Suprapubic skin (tissue), 4 donors: ENCODE results near the gene CNR2. TPM values are rescaled to one million over a fixed set of nuclear protein-coding genes. Genes with fewer than 3 reads are reported as not detected.
"Not testable (repeated sequence)": the region's sequence is repeated elsewhere in the genome, so short reads cannot be mapped to it uniquely, and the experiment has no call there.

Experiments
- DNase-seq, 2 donors: peaks; one replicate each; pipeline ENCODE4 v3.0.0-alpha.2; 2019; ENCODE audit warnings: low spot score in 2 of 2
- H3K27ac ChIP-seq: fragments of 200-600 bp; sonication (generic); one replicate; pipeline ENCODE4 v1.5.1; 2019
- H3K27me3 ChIP-seq: fragments of 200-600 bp; sonication (generic); one replicate; pipeline ENCODE4 v1.5.1; 2019
- H3K36me3 ChIP-seq: fragments of 200-600 bp; sonication (generic); one replicate; pipeline ENCODE4 v1.5.1; 2019
- H3K4me1 ChIP-seq: fragments of 200-600 bp; sonication (generic); one replicate; pipeline ENCODE4 v1.5.1; 2019
- H3K4me3 ChIP-seq: fragments of 200-600 bp; sonication (generic); one replicate; pipeline ENCODE4 v1.5.1; 2019; ENCODE audit warnings: mild to moderate bottlenecking
- H3K9me3 ChIP-seq: fragments of 200-600 bp; sonication (generic); one replicate; pipeline ENCODE4 v1.5.1; 2019
- EP300 ChIP-seq: sonication (generic); formaldehyde crosslinking; IDR thresholded peaks from one replicate; pipeline ENCODE4 v1.6.1; 2017; ENCODE audit warnings: antibody characterized with exemption
- POLR2A ChIP-seq, 2 donors: fragments of 450-650 bp; IDR thresholded peaks; one replicate each; pipeline ENCODE4 v1.6.1; 2017; ENCODE audit warnings: antibody characterized with exemption in 2 of 2, mild to moderate bottlenecking in 2 of 2, moderate library complexity in 2 of 2
- POLR2AphosphoS5 ChIP-seq, 3 donors: sonication (generic); formaldehyde crosslinking; IDR thresholded peaks; one replicate each; pipeline ENCODE4 v1.6.1; 2017; ENCODE audit warnings: antibody characterized with exemption in 3 of 3
- whole genome bisulfite sequencing: methylation state at CpG from one replicate; pipeline ENCODE4 v1.1.5; 2018; 5-methylcytosine and 5-hydroxymethylcytosine counted together
- total RNA-seq, 4 donors: library from RNA; depleted of rRNA; stranded (reverse); fragments of >200 nt; gene quantifications; one replicate each; pipeline ENCODE4 v1.1.0, GENCODE V29; 2016
- TF ChIP-seq, protein P1 (sequence below), 2 donors: fragments of 200-600 bp in 1 of 2; fragments of 450-650 bp in 1 of 2; sonication (generic) in 1 of 2; IDR thresholded peaks; one replicate each; pipeline ENCODE4 v1.5.1; 2016 to 2019; ENCODE audit warnings: antibody characterized with exemption in 2 of 2, mild to moderate bottlenecking in 1 of 2, moderate library complexity in 1 of 2

Gene CNR2
- total RNA-seq, 4 donors from 2014 or later = not detected

DNA sequence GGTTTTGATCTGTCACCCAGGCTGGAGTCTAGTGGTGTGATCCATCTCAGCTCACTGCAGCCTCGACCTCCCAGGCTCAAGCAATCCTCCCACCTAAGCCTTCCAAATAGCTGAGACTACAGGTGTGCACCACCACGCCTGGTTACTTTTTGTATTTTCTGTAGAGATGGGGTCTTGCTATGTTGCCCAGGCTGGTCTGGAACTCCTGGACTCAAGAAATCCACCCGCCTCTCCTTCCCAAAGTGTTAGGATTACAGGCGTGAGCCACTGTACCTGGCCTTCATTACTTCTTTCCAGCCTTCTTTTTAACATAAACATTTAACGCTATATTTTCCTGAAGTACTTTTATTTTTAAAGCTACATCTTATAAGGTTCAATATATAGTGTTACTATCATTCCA is 69.5 kb downstream of the CNR2 start:
- H3K4me3 ChIP-seq = no peak overlapping the region
- 93% methylated on average over 5 of the region's 5 CpGs for WGBS
- DNase-seq = no peak
- peaks cover 3% of the 10 kb centered on the region for H3K4me1 ChIP-seq
- no peak for TF ChIP-seq POLR2AphosphoS5 (IDR thresholded peaks at IDR 0.05)
- no peak for TF ChIP-seq POLR2A (IDR thresholded peaks at IDR 0.05)
- no peak for TF ChIP-seq EP300
- TF ChIP-seq, protein P1, sequence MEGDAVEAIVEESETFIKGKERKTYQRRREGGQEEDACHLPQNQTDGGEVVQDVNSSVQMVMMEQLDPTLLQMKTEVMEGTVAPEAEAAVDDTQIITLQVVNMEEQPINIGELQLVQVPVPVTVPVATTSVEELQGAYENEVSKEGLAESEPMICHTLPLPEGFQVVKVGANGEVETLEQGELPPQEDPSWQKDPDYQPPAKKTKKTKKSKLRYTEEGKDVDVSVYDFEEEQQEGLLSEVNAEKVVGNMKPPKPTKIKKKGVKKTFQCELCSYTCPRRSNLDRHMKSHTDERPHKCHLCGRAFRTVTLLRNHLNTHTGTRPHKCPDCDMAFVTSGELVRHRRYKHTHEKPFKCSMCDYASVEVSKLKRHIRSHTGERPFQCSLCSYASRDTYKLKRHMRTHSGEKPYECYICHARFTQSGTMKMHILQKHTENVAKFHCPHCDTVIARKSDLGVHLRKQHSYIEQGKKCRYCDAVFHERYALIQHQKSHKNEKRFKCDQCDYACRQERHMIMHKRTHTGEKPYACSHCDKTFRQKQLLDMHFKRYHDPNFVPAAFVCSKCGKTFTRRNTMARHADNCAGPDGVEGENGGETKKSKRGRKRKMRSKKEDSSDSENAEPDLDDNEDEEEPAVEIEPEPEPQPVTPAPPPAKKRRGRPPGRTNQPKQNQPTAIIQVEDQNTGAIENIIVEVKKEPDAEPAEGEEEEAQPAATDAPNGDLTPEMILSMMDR (IDR thresholded peaks at IDR 0.05) = no peak
- H3K27ac ChIP-seq = no peak overlapping the region
- H3K9me3 ChIP-seq = no peaks in the 10 kb centered on the region
- H3K27me3 ChIP-seq = no peaks in the 10 kb centered on the region
- H3K36me3 ChIP-seq = peaks cover 35% of the 10 kb centered on the region

DNA sequence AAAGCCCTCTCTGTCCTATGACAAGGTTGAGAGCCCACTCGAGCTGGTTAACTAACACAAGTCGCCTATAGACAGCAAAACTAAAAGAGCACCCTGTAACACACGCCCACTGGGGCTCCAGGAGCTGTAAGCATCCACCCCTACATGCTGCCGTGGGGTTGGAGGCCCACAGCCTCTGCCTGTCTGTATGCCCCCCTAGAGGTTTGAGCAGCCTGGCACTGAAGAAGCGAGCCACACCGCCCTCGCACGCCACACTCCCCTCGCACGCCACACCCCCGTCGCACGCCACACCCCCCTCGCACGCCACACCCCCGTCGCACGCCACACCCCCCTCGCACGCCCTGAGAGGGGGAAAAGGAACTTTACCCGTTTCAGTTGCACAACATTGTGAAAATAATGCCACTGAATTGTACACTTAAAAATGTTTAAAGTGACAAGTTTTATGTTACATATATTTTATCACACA is 74.7 kb downstream of the CNR2 start:
- no peaks in the 10 kb centered on the region for H3K9me3 ChIP-seq
- TF ChIP-seq, protein P1 (IDR thresholded peaks at IDR 0.05) = no peak
- no peak for TF ChIP-seq POLR2AphosphoS5 (IDR thresholded peaks at IDR 0.05)
- no peak for TF ChIP-seq POLR2A (IDR thresholded peaks at IDR 0.05)
- TF ChIP-seq EP300 = no peak
- no peak overlapping the region for H3K27ac ChIP-seq
- peaks cover 6% of the 10 kb centered on the region for H3K27me3 ChIP-seq
- no peaks in the 10 kb centered on the region for H3K36me3 ChIP-seq
- peak; percentile 84 to 88 for DNase-seq
- peaks cover 10% of the 10 kb centered on the region for H3K4me1 ChIP-seq
- H3K4me3 ChIP-seq = peak overlapping the region; percentile 43
- WGBS = under 1% methylated on average over 13 of the region's 21 CpGs

DNA sequence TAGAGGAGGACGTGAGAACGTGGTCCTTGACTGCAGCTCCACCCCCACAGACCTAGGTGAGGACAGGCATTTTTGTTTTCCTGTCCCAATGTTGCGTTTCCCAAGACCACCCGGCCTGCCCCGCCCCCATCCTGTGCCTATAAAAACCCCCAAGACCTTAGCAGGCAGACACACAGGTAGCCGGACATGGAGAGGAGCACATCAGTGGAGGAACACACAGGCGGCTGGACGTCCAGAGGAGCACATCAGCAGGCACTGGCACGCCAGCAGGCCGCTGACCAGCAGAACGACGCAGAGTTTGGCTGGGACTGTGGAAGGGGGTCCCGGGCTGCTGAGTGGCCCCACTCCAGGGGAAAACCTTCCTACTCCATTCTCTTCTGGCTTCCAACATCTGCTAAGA is 75.3 kb downstream of the CNR2 start:
- peak overlapping the region; percentile 43 for H3K4me3 ChIP-seq
- peak in 1 of 2 donors; percentile 62 for DNase-seq
- H3K36me3 ChIP-seq = no peaks in the 10 kb centered on the region
- peaks cover 6% of the 10 kb centered on the region for H3K27me3 ChIP-seq
- TF ChIP-seq EP300 (no peak), POLR2AphosphoS5 (IDR thresholded peaks at IDR 0.05) (no peak), POLR2A (IDR thresholded peaks at IDR 0.05) (no peak)
- TF ChIP-seq, protein P1 (IDR thresholded peaks at IDR 0.05) = no peak
- WGBS = 18% methylated on average over 11 of the region's 13 CpGs
- no peak overlapping the region for H3K27ac ChIP-seq
- H3K9me3 ChIP-seq = no peaks in the 10 kb centered on the region
- peaks cover 10% of the 10 kb centered on the region for H3K4me1 ChIP-seq

DNA sequence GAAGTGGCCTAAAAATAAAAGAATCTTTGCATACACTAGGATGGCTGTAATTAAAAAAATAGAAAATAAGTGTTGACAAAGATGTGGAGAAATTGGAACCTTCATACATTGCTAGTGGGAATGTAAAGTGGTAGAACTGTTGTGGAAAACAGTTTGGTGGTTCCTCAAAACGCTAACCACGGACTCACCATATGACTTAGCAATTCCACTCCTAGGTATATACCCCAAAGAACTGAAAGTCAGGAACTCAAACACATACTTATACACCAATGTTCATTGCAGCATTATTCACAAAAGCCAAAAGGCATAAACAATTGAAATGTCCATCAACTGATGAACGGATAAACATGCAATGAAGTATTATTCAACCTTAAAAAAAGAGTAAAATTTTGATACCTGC is 77.1 kb downstream of the CNR2 start:
- TF ChIP-seq EP300 (no peak), POLR2A (IDR thresholded peaks at IDR 0.05) (no peak), POLR2AphosphoS5 (IDR thresholded peaks at IDR 0.05) (no peak)
- TF ChIP-seq, protein P1 (IDR thresholded peaks at IDR 0.05) = no peak
- Histone ChIP-seq H3K27me3 (peaks cover 6% of the 10 kb centered on the region), H3K4me3 (no peak overlapping the region), H3K4me1 (peaks cover 10% of the 10 kb centered on the region), H3K27ac (no peak overlapping the region), H3K36me3 (no peaks in the 10 kb centered on the region), H3K9me3 (no peaks in the 10 kb centered on the region)
- no peak for DNase-seq
- 71% methylated on average over 3 of the region's 3 CpGs for WGBS

DNA sequence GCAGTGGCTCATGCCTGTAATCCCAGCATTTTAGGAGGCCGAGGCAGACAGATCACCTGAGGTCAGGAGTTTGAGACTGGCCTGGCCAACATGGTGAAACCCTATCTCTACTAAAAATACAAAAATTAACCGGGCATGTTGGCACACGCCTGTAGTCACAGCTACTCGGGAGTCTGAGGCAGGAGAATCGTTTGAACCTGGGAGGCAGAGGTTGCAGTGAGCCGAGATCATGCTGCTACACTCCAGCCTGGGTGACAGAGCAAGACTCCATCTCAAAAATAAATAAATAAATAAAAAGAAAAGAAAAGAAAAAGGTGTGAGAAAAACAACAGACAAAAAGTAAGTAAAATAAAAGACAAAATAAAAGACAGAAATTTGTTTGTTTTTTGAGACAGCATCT is 79.0 kb downstream of the CNR2 start:
- not testable (repeated sequence) for H3K27ac ChIP-seq, H3K27me3 ChIP-seq, H3K9me3 ChIP-seq, DNase-seq, H3K36me3 ChIP-seq, H3K4me3 ChIP-seq
- 63% methylated on average over 6 of the region's 6 CpGs for WGBS
- H3K4me1 ChIP-seq = peaks cover 10% of the 10 kb centered on the region

DNA sequence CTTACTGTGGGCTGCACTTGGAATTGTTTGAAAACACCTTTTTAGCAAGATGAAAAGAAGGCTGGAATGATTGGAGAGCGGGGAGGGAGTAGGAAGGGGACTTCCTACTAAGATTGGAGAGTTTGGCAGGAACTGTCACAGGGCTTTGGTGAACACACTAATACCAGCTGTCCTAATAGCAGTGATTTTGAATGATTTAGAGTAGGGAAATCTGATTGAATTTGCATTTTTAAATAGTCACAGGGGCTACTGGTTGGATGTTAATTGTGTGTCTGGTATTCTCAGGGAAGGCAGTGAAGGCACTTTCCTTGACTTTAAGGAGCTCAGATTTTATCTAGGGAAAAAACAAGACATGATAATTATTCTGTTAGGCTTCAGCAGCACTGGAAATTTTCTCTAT is 85.4 kb downstream of the CNR2 start:
- Histone ChIP-seq H3K27me3 (no peaks in the 10 kb centered on the region), H3K9me3 (no peaks in the 10 kb centered on the region), H3K4me3 (no peak overlapping the region), H3K4me1 (peaks cover 11% of the 10 kb centered on the region), H3K27ac (no peak overlapping the region), H3K36me3 (no peaks in the 10 kb centered on the region)
- TF ChIP-seq EP300 (no peak), POLR2AphosphoS5 (IDR thresholded peaks at IDR 0.05) (no peak), POLR2A (IDR thresholded peaks at IDR 0.05) (no peak)
- TF ChIP-seq, protein P1 (IDR thresholded peaks at IDR 0.05) = no peak
- no peak for DNase-seq
- 77% methylated on average over 1 of the region's 1 CpG for WGBS

DNA sequence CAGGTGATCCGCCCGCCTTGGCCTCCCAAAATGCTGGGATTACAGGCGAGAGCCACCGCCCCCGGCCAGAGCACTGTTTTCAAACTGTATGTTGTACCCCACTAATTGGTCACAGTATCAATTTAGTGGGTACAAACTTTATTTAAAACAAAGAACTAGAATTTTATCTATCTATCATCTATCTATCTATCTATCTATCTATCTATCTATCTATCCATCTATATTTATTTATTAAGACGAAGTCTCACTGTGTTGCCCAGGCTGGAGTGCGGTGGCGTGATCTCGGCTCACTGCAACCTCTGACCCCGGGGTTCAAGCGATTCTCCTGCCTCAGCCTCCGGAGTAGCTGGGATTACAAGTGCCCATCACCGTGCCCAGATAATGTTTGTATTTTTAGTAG is 86.6 kb downstream of the CNR2 start:
- not testable (repeated sequence) for H3K36me3 ChIP-seq, H3K27me3 ChIP-seq, H3K9me3 ChIP-seq, H3K4me3 ChIP-seq, DNase-seq, H3K27ac ChIP-seq
- H3K4me1 ChIP-seq = peaks cover 11% of the 10 kb centered on the region
- 97% methylated on average over 13 of the region's 13 CpGs for WGBS
